Duodenal mucosa (tissue), 2 donors: ENCODE measurements around the gene STKLD1.
A peak's percentile ranks its signal among the peaks of the same experiment; 100 is the strongest.

Source experiments
- H3K27ac ChIP-seq: one replicate; pipeline ENCODE4 v1.7.0; 2013; ENCODE audit warnings: low read depth, low read length
- H3K27me3 ChIP-seq, 2 donors: one replicate each; pipeline ENCODE4 v1.7.0; 2013; ENCODE audit warnings: low read length in 2 of 2, control low read depth in 1 of 2; ENCODE audit not compliant: insufficient read depth in 2 of 2, control insufficient read depth in 1 of 2
- H3K36me3 ChIP-seq, 2 donors: one replicate each; pipeline ENCODE4 v1.7.0; 2013; ENCODE audit warnings: low read length in 2 of 2, control low read depth in 1 of 2; ENCODE audit not compliant: insufficient read depth in 2 of 2, control insufficient read depth in 1 of 2
- H3K4me1 ChIP-seq, 2 donors: one replicate each; pipeline ENCODE4 v1.7.0; 2013; ENCODE audit warnings: low read length in 2 of 2, control low read depth in 1 of 2; ENCODE audit not compliant: insufficient read depth in 2 of 2, control insufficient read depth in 1 of 2
- H3K4me3 ChIP-seq, 2 donors: one replicate each; pipeline ENCODE4 v1.7.0; 2013; ENCODE audit warnings: low read length in 2 of 2, low read depth in 1 of 2
- H3K9ac ChIP-seq, 2 donors: one replicate each; pipeline ENCODE4 v1.7.0; 2013; ENCODE audit warnings: low read length in 2 of 2, low read depth in 1 of 2
- H3K9me3 ChIP-seq, 2 donors: one replicate each; pipeline ENCODE4 v1.7.0; 2013; ENCODE audit warnings: low read length in 2 of 2, control low read depth in 1 of 2; ENCODE audit not compliant: control insufficient read depth in 1 of 2

Gene STKLD1

DNA sequence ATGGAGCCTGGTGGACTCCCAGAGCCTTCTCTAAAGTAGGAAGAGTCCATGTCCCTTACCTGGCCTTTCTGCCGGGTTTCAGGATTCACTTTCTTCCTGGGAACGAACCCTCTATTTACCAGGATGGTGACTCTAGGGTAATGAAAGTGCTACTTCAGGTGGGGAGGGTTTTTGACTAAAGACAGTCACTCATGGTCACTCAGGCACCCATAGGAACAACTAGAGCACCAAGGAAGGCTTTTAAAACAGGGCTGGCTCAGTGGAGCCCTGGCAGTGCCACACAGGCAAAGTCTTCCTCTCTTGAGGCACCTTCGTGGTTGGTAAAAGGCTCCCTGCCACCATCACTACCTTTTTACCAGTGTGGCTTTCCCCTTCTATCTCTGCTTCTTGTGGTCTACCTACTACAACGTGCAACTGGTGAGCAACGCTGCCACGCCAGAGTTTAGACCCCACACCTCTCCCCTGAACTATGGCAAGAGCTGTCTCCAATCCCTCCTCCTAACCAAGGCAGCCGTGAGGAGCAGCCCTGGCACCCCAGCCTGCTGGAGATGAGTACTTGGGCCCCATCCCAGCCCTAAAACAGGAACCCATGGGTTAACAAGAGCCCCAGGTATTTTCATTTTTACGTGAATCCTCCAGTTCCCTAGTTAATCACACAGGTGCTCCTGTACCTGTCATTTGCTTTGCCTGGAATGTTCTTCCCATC is 23.4 kb upstream of the STKLD1 start:
- peaks cover 31 to 37% of the 10 kb centered on the region in 2 donors for H3K4me1 ChIP-seq
- no peak overlapping the region for H3K9ac ChIP-seq
- no peaks in the 10 kb centered on the region for H3K9me3 ChIP-seq
- no peak overlapping the region for H3K27ac ChIP-seq
- H3K27me3 ChIP-seq, result no peaks in the 10 kb centered on the region
- peaks cover 35 to 52% of the 10 kb centered on the region in 2 donors for H3K36me3 ChIP-seq
- no peak overlapping the region for H3K4me3 ChIP-seq

- Histone ChIP-seq H3K4me1 (peaks cover 33 to 39% of the 10 kb centered on the region in 2 donors), H3K27me3 (no peaks in the 10 kb centered on the region), H3K36me3 (peaks cover 37 to 57% of the 10 kb centered on the region in 2 donors), H3K9ac (no peak overlapping the region), H3K9me3 (no peaks in the 10 kb centered on the region), H3K4me3 (no peak overlapping the region), H3K27ac (no peak overlapping the region)
Observed at GRCh38 chr9:133353548-133353947, 22.6 kb upstream of the STKLD1 start.

DNA sequence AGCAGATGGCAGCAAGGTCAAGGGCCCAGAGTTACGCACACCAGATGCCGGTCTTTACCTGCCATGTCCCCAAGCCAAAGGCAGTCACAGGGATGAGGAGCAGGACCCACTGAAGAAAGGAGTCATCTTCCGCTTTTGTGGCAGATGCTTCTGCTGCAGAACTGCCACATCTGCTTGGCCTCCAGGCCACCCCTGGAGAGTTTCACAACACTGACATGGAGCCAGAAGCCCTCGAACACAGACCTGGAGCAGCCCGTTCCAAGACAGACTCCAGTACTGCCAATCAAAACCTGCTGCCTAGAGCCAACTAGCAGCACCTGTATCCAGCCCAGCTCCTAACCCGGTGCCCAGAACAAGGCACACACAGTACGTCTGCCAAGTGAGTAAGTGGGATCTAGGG is 21.4 kb upstream of the STKLD1 start:
- Histone ChIP-seq H3K9me3 (no peaks in the 10 kb centered on the region), H3K27me3 (no peaks in the 10 kb centered on the region), H3K27ac (no peak overlapping the region), H3K4me1 (peaks cover 31 to 37% of the 10 kb centered on the region in 2 donors), H3K9ac (no peak overlapping the region), H3K4me3 (no peak overlapping the region), H3K36me3 (peaks cover 36 to 55% of the 10 kb centered on the region in 2 donors)

DNA sequence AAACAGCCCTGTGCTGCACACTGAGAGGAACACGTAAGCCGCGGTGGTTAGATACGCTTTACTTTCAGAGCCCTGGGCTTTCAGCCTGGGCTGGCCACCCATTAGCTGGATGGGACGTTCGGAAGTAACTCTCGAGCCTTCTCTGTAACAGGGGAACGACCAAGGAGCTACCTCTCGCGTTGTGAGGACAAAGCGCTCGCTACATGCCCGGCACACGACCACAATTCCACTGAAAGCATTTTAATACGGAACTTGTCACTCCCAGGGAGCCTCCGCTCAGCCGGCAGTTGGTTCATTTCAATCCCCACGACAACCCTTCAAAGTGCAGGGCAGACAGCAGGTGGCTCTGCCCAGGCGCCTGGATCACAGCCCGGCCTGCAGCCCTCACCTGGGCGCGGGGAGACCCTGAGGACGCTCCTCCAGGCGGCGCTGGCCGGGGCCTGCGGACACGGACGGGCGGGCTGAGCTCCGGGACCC is 20.2 kb upstream of the STKLD1 start:
- peaks cover 39 to 49% of the 10 kb centered on the region in 2 donors for H3K4me1 ChIP-seq
- H3K9ac ChIP-seq, result peak overlapping the region; percentile 74 to 79
- H3K4me3 ChIP-seq, result peak overlapping the region; percentile 91 to 92
- peaks cover 28 to 54% of the 10 kb centered on the region in 2 donors for H3K36me3 ChIP-seq
- H3K27ac ChIP-seq, result no peak overlapping the region
- no peaks in the 10 kb centered on the region for H3K9me3 ChIP-seq
- no peaks in the 10 kb centered on the region for H3K27me3 ChIP-seq

- H3K27me3 ChIP-seq, result no peaks in the 10 kb centered on the region
- H3K36me3 ChIP-seq, result peaks cover 29 to 54% of the 10 kb centered on the region in 2 donors
- peaks cover 45 to 55% of the 10 kb centered on the region in 2 donors for H3K4me1 ChIP-seq
- H3K27ac ChIP-seq, result no peak within 1 kb of the TSS
- peak within 1 kb of the TSS; percentile 91 to 92 for H3K4me3 ChIP-seq
- H3K9me3 ChIP-seq, result no peaks in the 10 kb centered on the region
- H3K9ac ChIP-seq, result peak within 1 kb of the TSS; percentile 74 to 79
Observed at GRCh38 chr9:133356391-133357091, 19.6 kb upstream of the STKLD1 start, which contains the start of the genes SURF1 and SURF2. Gene SURF1 (minus strand): TSS chr9:133356487. CDS start chr9:133356453, 34 bp downstream. Gene SURF2 (plus strand): TSS chr9:133356550. CDS start chr9:133356593, 43 bp downstream.

GRCh38 chr9:133357656-133358055 is 18.5 kb upstream of the STKLD1 start:
- H3K4me3 ChIP-seq, result peak overlapping the region; percentile 65 to 81
- H3K36me3 ChIP-seq, result peaks cover 29 to 54% of the 10 kb centered on the region in 2 donors
- H3K9me3 ChIP-seq, result no peaks in the 10 kb centered on the region
- H3K27me3 ChIP-seq, result no peaks in the 10 kb centered on the region
- peaks cover 48 to 62% of the 10 kb centered on the region in 2 donors for H3K4me1 ChIP-seq
- H3K27ac ChIP-seq, result no peak overlapping the region
- peak overlapping the region in 1 of 2 donors; percentile 63 for H3K9ac ChIP-seq

GRCh38 chr9:133359399-133360175 is 16.6 kb upstream of the STKLD1 start:
- peaks cover 55 to 69% of the 10 kb centered on the region in 2 donors for H3K4me1 ChIP-seq
- H3K9me3 ChIP-seq, result no peaks in the 10 kb centered on the region
- no peak overlapping the region for H3K27ac ChIP-seq
- peaks cover 41 to 60% of the 10 kb centered on the region in 2 donors for H3K36me3 ChIP-seq
- H3K9ac ChIP-seq, result peak overlapping the region in 1 of 2 donors; percentile 35
- H3K27me3 ChIP-seq, result no peaks in the 10 kb centered on the region
- H3K4me3 ChIP-seq, result no peak overlapping the region

DNA sequence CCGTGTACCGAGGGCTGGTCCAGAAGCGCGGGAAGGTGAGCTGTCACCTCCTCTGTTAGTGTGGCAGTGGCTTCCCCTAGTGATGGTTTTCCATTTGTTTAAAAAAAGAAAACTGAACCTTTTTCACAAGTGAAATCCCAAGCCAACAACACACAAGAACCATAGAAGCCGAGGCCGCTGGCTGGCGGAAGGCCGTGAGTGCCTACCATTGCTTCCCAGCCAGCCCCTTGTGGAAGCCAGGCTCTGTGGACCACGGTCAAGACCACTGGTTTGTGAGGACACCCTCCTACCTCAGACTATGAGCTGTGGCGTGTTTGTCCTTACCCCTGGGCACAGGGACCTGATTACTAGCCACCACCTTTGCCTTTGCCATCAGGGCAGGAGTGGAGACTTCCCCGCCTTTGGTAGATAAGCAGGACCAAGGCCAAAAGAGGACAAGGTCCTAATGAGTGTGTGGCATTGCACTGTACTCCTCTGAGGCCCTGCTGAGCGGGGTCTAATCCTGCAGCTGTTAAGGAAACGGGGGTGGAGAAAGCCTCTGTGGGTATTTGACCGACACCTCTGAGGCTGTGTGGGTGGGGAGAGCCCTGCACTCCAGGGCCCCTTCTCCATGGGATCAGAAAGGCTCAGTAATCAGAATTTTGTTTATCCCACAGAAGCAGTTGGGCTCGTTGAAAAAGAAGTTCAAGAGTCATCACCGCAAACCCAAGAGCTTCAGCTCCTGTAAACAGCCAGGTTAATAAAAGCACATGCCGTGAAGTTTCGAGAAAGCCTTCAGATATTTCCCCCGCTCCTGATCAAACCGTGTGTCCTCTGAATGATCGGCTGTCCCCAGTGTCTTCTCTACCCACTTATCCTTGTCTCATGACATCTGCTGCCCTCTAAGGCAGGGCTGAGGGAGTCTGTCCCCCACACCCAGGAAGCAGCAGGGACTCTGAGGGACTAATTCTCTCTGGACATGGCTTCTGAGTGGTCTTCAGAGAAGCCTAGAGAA is 15.5 kb upstream of the STKLD1 start:
- H3K4me3 ChIP-seq, result no peak overlapping the region
- peak overlapping the region in 1 of 2 donors; percentile 35 for H3K9ac ChIP-seq
- H3K4me1 ChIP-seq, result peaks cover 47 to 61% of the 10 kb centered on the region in 2 donors
- no peak overlapping the region for H3K27ac ChIP-seq
- H3K9me3 ChIP-seq, result no peaks in the 10 kb centered on the region
- H3K36me3 ChIP-seq, result peaks cover 51 to 68% of the 10 kb centered on the region in 2 donors
- H3K27me3 ChIP-seq, result no peaks in the 10 kb centered on the region

DNA sequence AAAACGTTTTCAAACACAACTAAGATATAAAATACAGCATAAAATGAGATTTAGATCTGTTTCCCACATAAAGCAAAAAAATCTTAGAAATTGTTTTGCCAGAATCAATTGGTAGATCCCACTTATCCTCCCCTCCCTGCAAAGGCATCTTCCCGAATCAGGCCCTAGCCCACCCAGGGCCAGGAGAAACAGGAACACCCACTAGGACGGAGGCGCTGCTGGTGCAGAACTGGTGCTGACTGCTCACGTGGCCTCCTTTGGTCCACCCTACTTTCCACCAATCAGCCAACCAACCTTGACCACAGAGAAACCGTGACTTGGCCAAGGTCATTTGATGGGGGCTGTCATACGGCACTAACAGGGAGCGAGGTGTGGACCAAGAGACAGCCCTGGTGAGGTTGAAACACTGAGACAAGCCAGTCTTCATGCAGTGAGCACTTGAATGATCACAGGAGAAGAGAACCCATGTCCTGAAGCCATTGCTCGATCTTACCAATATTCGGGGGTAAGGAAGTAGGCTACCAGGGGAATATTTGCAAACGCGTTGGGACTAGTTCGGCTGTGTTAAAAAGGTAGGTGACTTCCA is 14.6 kb upstream of the STKLD1 start:
- no peaks in the 10 kb centered on the region for H3K9me3 ChIP-seq
- no peak overlapping the region for H3K27ac ChIP-seq
- peaks cover 59 to 78% of the 10 kb centered on the region in 2 donors for H3K36me3 ChIP-seq
- peaks cover 46 to 59% of the 10 kb centered on the region in 2 donors for H3K4me1 ChIP-seq
- no peaks in the 10 kb centered on the region for H3K27me3 ChIP-seq
- H3K9ac ChIP-seq, result no peak overlapping the region
- H3K4me3 ChIP-seq, result no peak overlapping the region
